Stimulated activated CD4-positive, alpha-beta T cell treated with anti-CD3 and anti-CD28 coated beads, Interleukin-4, amount 100 ng/mL, for 24 hours (primary cell): ENCODE results near the gene PARD3B.

Experiments
- DNase-seq: peaks from one replicate; pipeline ENCODE4 v3.0.0-alpha.2; 2020

The PARD3B gene

GRCh38 chr2:205605638-205606304, 1060.5 kb downstream of the PARD3B start:
- DNase-seq, result no peak

DNA sequence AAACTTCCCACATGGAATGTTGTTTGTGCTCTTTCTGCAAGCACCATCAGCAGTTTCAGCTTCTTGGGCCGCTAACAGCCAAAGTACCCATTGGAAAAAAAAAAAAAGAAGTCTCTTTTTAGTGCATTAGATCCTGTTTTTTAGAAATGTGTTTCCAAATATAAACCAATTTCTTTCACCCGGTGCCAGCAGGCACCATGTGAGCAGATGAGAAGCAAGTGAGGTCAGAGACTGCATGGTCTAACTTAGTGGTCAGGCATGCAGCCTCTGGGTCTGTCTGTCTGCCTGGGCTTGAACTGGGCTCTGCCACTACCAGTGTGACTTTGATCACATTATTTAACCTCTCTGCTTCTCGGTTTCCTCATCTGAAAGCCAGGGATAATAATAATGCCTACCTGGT, 1061.9 kb downstream of the PARD3B start:
- DNase-seq, result no peak

DNA sequence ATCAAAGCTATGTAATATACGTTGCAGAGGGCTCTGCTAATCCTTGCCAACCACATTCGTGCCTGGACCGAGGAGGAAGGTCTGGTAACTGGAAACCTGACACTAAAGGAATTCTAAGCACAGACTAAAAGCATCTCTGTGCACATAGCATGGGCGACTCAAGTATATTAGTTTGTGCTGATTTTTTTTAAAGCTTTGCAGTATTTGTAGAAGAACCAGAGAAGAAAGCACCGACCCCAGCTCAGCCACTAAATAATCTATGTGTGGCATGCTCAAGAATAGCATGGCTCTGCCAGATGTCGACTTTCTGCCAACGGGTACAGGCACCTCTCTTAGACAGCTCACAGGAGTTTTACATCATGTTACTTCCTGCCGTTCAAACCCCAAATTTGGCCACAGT, 1063.8 kb downstream of the PARD3B start:
- no peak for DNase-seq

GRCh38 chr2:205610437-205610836, 1065.2 kb downstream of the PARD3B start:
- no peak for DNase-seq

- peak; percentile 50 for DNase-seq
Measured at GRCh38 chr2:205612636-205613035, 1067.4 kb downstream of the PARD3B start.

- no peak for DNase-seq
Measured at GRCh38 chr2:205613970-205614559, 1068.8 kb downstream of the PARD3B start.

GRCh38 chr2:205614965-205615364, 1069.7 kb downstream of the PARD3B start:
- no peak for DNase-seq

DNA sequence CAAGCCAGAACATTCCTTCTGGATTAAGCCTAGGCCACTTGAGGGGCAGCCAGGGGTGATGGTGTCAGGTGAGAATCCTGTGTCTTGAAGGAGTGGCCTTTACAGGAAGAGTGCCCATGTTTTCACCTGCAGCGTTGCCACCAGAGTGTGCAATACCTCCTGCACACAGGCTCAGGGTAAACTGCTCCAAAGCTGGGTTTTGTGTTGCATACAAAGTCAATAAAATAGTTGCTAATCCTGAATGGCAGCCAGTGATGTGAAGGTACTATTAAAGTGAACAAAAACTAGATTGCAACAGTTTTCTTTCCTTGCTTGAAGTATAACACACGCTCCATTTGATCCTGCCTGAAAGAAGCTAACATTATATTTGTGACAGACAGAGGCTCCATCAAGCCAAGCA, 1072.6 kb downstream of the PARD3B start:
- DNase-seq, result no peak

DNA sequence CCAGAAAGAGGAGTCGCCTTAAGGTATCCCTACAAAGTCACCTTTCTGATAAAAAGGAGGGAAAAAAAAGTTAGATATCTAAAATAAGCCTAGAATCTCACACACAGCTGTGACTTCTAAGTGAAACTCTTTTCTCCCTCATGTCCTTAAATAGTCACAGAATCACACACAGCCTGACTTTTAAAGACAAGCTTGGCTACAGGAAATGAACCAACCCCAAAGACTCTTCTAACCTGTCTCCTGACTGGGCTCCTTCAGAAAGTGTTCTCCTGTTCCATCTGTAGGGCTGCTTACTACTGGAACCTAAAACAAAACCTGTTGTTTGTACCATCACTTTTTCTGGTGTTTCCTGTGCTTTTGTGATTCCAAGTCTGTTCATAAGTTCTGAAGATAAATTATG, 1074.3 kb downstream of the PARD3B start:
- DNase-seq, result no peak

DNA sequence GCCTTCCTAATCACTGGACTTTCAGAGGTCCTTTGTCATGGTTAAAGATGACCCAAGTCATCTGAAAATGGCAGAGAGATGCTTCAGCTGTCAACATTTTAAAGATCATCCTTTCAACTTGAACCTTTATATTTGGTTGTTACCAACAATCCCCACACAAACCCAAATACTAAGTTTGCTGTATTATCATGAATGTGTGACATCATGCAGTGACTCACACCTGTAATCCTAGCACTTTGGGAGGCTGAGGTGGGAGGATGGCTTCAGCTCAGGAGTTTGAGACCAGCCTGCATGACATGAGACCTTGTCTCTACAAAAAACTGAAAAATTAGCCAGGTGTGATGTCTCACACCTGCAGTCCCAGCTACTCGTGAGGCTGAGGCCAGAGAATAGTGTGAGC, 1081.8 kb downstream of the PARD3B start:
- DNase-seq, result no peak

DNA sequence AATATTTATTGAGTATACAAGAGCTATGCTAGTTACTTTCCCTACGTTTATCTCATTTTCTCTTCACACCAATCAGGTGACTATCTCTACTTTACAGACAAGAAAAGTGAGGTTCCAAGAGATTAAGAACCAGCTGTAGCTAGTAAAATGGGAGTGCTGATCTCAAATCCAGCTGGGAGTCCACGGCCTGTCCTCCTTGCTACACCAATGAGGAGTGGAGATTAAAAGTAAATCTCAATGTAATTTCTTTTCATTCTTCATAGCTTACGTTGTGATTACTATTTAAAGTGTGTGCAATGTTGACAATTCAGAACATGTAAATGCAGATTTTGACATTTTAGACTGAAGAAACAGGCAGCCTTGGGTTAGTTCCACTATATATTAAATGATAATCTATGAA, 1083.1 kb downstream of the PARD3B start:
- DNase-seq, result no peak

- no peak for DNase-seq
Measured at GRCh38 chr2:205629091-205629776, 1084.0 kb downstream of the PARD3B start.

DNA sequence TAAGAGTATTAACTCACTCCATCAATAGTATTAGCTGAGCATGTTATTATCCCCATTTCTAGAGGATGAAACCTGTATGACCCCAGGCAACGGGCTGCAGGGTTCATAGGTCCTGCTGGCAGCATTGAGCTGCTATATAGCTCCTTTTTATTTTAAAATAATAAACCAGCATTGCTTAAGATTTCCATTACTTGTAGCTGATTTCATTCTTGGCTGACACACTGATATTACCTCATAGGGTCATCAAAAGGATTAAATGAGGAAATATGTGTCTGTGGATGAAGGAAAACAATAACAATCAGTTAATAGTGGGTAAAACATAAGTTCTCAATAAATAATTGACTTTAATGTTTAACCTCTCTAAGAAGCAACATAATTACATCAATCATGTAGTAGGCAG, 1088.7 kb downstream of the PARD3B start:
- no peak for DNase-seq

DNA sequence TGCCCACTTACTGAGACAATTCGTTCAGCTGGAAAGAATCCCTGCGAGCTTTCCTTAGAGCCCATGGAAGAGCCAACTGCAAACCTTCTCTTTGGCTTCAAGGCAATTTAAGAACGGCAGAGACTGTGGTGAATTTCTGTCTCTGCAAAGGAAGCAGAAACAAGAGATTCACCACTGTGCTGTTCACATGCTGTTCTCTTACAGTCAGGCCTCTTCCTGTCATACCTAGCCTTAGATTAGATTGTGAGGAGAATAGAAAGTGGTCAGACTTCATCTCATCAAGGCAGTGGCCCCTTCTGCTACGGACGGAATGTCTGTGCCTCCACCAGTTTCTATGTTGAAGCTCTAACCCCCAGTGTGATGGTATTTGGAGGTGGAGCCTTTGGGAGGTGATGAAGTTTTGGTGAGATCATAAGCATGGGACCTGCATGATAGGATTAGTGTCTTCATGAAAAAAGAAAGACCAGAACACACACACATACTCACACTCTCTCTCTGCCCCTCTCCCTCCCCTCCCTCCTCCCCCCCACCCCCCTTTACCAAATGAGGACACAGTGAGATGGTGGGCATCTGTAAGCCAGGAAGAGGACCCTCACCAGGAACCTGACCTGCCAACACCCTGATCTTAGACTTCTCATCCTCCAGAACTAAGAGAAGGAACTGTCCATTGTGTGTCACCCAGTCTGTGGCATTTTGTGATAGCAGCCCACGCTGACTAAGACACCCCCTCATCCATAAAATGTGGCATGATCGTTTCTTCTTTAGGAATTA, 1091.5 kb downstream of the PARD3B start:
- no peak for DNase-seq

GRCh38 chr2:205637320-205637602, 1092.0 kb downstream of the PARD3B start:
- DNase-seq, result no peak

GRCh38 chr2:205637779-205638503, 1092.7 kb downstream of the PARD3B start:
- DNase-seq, result no peak

DNA sequence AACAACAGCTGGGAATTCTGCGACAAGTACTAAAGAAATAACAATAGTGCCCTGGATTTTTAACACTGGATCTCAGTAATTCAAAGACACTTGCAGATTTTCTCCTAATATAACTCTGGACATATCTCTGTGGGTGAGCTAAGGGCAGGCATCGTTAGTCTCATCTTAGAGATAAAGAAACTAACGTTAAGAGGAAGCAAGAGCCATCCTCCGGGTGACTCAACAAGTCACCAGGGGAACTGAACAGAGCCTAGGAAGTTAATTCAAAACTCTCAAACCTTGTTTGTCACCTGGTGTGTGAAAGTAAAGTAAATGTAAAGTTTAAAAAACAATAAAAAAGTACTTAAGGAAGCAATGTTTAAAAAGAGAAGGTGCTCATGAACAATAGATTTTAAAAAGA, 1095.4 kb downstream of the PARD3B start:
- no peak for DNase-seq

DNA sequence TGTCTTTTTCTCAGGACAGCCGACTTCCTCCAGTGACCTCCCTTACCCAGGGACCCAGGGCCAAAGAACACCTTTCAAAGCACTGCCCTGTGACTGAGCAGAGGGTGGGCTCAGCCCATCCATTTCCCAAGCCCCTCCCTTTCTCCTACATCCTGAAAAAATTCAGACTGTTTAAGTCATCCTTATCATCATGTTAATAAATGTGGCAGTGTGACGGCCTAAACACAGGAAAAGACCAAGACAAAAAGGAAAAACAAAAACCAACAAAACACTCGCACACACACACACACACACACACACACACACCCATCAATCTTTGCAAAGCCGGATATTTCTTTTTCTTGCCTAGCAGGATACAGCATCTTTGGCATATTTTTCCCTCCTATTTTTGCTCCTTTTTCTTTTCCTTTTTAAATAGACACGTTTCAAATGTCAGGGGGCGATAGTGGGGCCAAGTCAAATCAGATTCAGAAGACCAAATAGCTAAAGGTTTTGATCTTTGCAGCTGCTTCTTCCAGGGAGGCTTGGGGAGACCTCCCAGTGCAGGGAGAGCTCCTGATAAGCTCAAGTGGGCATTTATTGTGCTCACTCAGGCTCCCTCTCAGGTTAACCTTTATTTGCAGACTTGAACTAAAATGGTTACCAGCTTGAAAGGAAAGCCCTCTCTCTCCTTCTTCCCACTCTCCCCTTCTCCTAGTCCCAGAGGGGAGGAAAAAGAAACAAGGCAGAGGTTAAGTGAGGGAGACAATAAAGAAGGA, 1097.5 kb downstream of the PARD3B start:
- no peak for DNase-seq

DNA sequence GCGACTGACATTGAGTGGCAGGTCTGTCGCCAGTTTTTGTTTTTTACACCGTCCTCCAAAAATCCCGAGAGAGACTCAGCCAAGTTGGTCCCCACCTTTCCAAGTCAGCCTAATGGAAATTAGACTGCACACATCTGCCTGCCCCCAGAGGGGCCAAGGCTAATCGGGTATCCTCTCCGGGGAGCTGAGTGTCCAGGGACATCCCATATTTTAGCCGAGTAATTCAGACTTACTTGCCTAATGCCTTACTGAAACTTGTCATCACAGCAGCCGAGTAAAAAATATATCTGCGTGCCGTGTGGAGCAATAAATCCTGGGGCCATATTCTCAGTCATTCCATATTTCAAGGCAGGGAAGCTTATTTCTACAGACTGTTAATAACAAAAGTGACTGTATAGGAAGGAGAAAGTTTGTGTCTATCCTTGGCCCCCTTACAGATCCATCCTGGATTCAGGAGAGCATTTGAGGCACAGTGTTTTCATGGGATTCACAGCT, 1098.2 kb downstream of the PARD3B start:
- no peak for DNase-seq

GRCh38 chr2:205644018-205644417, 1098.7 kb downstream of the PARD3B start:
- DNase-seq, result no peak

GRCh38 chr2:205646680-205647079, 1101.4 kb downstream of the PARD3B start:
- DNase-seq, result no peak

DNA sequence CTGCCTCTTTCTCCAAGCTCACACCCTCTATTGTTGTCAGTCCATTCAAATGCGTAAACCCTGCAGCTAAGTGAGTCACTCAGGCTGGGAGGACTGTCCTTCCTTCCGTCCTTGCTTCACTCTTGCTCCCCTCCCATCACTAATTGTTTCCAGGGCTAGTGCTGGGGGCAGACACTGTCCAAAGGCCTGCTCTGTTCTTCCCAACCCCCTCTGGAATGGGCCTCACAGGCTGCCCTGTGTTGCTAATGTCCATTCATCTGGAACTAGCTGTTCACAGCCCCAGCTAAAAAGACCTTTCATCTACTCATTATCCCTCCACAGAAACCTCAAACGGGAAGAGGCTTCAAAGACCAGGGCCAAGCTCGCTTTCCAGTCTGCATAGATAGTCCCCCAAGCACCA, 1105.2 kb downstream of the PARD3B start:
- no peak for DNase-seq
